HepG2 (cell line): ENCODE results near the gene TMEM131L. TPM values are rescaled to one million over a fixed set of nuclear protein-coding genes. Genes with fewer than 3 reads are reported as not detected.

Experiments used
- DDIT3 ChIP-seq: sonication (generic); formaldehyde crosslinking; IDR thresholded peaks from 2 replicates; pipeline ENCODE4 v1.4.0; 2020; ENCODE audit warnings: mild to moderate bottlenecking, missing genetic modification reagents
- EP300 ChIP-seq, 3 experiments: sonication (generic) in 1 of 3; formaldehyde crosslinking in 1 of 3; IDR thresholded peaks; 2 replicates each; pipeline versions ENCODE4 v1.5.1 to v1.6.1; 2011 to 2020; ENCODE audit warnings: low read depth in 2 of 3, low read length in 2 of 3, borderline replicate concordance in 1 of 3, improper control_type of control experiment in 1 of 3, mild to moderate bottlenecking in 1 of 3, missing genetic modification reagents in 1 of 3, moderate library complexity in 1 of 3
- GTF3A ChIP-seq: sonication (generic); formaldehyde crosslinking; conservative IDR thresholded peaks from 2 replicates; pipeline ENCODE4 v1.4.0; 2020; ENCODE audit warnings: mild to moderate bottlenecking, missing genetic modification reagents
- HMGXB4 ChIP-seq, 2 experiments: sonication (generic) in 1 of 2; formaldehyde crosslinking in 1 of 2; IDR thresholded peaks; 2 replicates each; pipeline versions ENCODE4 v1.4.0 to v1.6.1; 2018 to 2020; ENCODE audit warnings: missing genetic modification reagents in 2 of 2, borderline replicate concordance in 1 of 2, low read depth in 1 of 2, mild to moderate bottlenecking in 1 of 2, missing biosample characterization in 1 of 2
- MAX ChIP-seq: IDR thresholded peaks from 2 replicates; pipeline ENCODE4 v1.6.1; 2012; ENCODE audit warnings: inconsistent platforms
- MLX ChIP-seq: IDR thresholded peaks from 2 replicates; pipeline ENCODE4 v1.6.1; 2016
- NFE2L1 ChIP-seq: sonication (generic); formaldehyde crosslinking; IDR thresholded peaks from 2 replicates; pipeline ENCODE4 v1.4.0; 2020; ENCODE audit warnings: missing genetic modification reagents, mild to moderate bottlenecking, borderline replicate concordance
- NKX3-1 ChIP-seq: sonication (generic); formaldehyde crosslinking; IDR thresholded peaks from 2 replicates; pipeline ENCODE4 v1.5.0; 2020; ENCODE audit warnings: missing genetic modification reagents
- PHF20 ChIP-seq: sonication (generic); formaldehyde crosslinking; IDR thresholded peaks from 2 replicates; pipeline ENCODE4 v1.5.0; 2020; ENCODE audit warnings: mild to moderate bottlenecking, missing genetic modification reagents
- POLR2G ChIP-seq: fragments of 200-400 bp; formaldehyde crosslinking; IDR thresholded peaks from 2 replicates; pipeline ENCODE4 v1.6.1; 2018; ENCODE audit warnings: mild to moderate bottlenecking, low read depth, low read length, moderate library complexity
- TRIM24 ChIP-seq: sonication (generic); formaldehyde crosslinking; IDR thresholded peaks from 2 replicates; pipeline ENCODE4 v1.8.0; 2022; ENCODE audit warnings: mild to moderate bottlenecking, missing genetic modification reagents
- YEATS4 ChIP-seq: sonication (generic); formaldehyde crosslinking; IDR thresholded peaks from 2 replicates; pipeline ENCODE4 v1.4.0; 2020; ENCODE audit warnings: missing genetic modification reagents, borderline replicate concordance
- ZNF3 ChIP-seq: IDR thresholded peaks from 2 replicates; pipeline ENCODE4 v1.7.0; 2017; ENCODE audit warnings: inconsistent platforms
- ZNF414 ChIP-seq: sonication (generic); formaldehyde crosslinking; IDR thresholded peaks from 2 replicates; pipeline ENCODE4 v1.5.0; 2020; ENCODE audit warnings: missing genetic modification reagents
- ZNF431 ChIP-seq: sonication (generic); formaldehyde crosslinking; IDR thresholded peaks from 2 replicates; pipeline ENCODE4 v1.9.0; 2022; ENCODE audit warnings: missing genetic modification reagents, low read depth, mild to moderate bottlenecking, borderline replicate concordance
- ZNF597 ChIP-seq: sonication (generic); formaldehyde crosslinking; IDR thresholded peaks from 2 replicates; pipeline ENCODE4 v1.5.0; 2020; ENCODE audit warnings: missing genetic modification reagents
- ZNF687 ChIP-seq: sonication (generic); formaldehyde crosslinking; IDR thresholded peaks from 2 replicates; pipeline ENCODE4 v1.5.1; 2020; ENCODE audit warnings: mild to moderate bottlenecking, missing genetic modification reagents, moderate library complexity
- ZNF747 ChIP-seq: sonication (generic); formaldehyde crosslinking; IDR thresholded peaks from 2 replicates; pipeline ENCODE4 v1.8.1; 2023; ENCODE audit warnings: missing genetic modification reagents, mild to moderate bottlenecking, borderline replicate concordance
- polyA plus RNA-seq, 8 experiments: library from polyadenylated mRNA; depleted of rRNA in 3 of 8; stranded (reverse) in 7 of 8; unstranded in 1 of 8; fragments of >200 nt; fragmentation: Illumina TruSeq in 4 of 8; extraction: Trizol in 4 of 8; gene quantifications; 2 replicates each; pipeline versions ENCODE4 v1.2.1 to v1.2.3, GENCODE V29; 2011 to 2016; ENCODE audit warnings: low read depth in 4 of 8, missing spikeins in 1 of 8, mixed read lengths in 1 of 8; ENCODE audit not compliant: insufficient read depth in 1 of 8
- total RNA-seq, 5 experiments: library from RNA; depleted of rRNA; stranded (reverse); fragments of >200 nt; fragmentation: Illumina TruSeq; extraction: Trizol; gene quantifications; 2 replicates each; pipeline ENCODE4 v1.2.3, GENCODE V29; 2016; ENCODE audit warnings: low read depth in 1 of 5

Gene TMEM131L
- total and polyA plus RNA-seq, 2 of the 13 experiments (the other 11 are each of a cell fraction or from before 2014, with no cell fraction given) = 2.2 to 4.5 TPM

GRCh38 chr4:153639833-153640802 is 174.0 kb downstream of the TMEM131L start (continued):
- no peak for TF ChIP-seq ZNF597 (CRISPR knock-in tag)
- TF ChIP-seq ZNF431 (CRISPR knock-in tag) = no peak
- peak; percentile 84 for TF ChIP-seq ZNF687
- TF ChIP-seq TRIM24 (CRISPR knock-in tag) = no peak
- TF ChIP-seq YEATS4 = no peak
- TF ChIP-seq NKX3-1 = no peak
- TF ChIP-seq HMGXB4 (CRISPR knock-in tag; IDR thresholded peaks at IDR 0.05; ENCODE audit: borderline replicate concordance in 1 of 2, low read depth in 1 of 2) = peak in 1 of 2 experiments; percentile 25; a peak in 1 of 4 replicates
- TF ChIP-seq MAX = peak; percentile 89
- TF ChIP-seq PHF20 (CRISPR knock-in tag) = no peak
- TF ChIP-seq ZNF3 (CRISPR knock-in tag) = no peak
- TF ChIP-seq EP300 (IDR thresholded peaks at IDR 0.05; ENCODE audit: low read depth in 2 of 2, low read length in 2 of 2) = peak in 1 of 2 experiments; percentile 31; a peak in 1 of 4 replicates
- no peak for TF ChIP-seq EP300 (CRISPR knock-in tag; IDR thresholded peaks at IDR 0.05; ENCODE audit: borderline replicate concordance)
- TF ChIP-seq ZNF747 (CRISPR knock-in tag) = no peak
- TF ChIP-seq GTF3A (CRISPR knock-in tag) = no peak
- TF ChIP-seq NFE2L1 (CRISPR knock-in tag) = no peak
- no peak for TF ChIP-seq POLR2G
- no peak for TF ChIP-seq ZNF414 (CRISPR knock-in tag)
- peak; percentile 46; the same call in 1 of the 2 replicates for TF ChIP-seq MLX (CRISPR knock-in tag)
- no peak for TF ChIP-seq DDIT3 (CRISPR knock-in tag)
